GM23338 (cell line): ENCODE measurements around the gene MSH2. TPM values are rescaled to one million over a fixed set of nuclear protein-coding genes. Genes with fewer than 3 reads are reported as not detected.

Experiments used
- ATAC-seq: fragments of 200-7000 bp; cut with Tn5 transposase; 3 replicates; pipeline ENCODE4 v1.9.1; 2020
- DNase-seq: peaks from one replicate; pipeline ENCODE4 v3.0.0-alpha.2; 2015; ENCODE audit warnings: low spot score
- H2AFZ ChIP-seq: fragments of 200-600 bp; sonication (generic); 2 replicates; pipeline ENCODE4 v1.8.0; 2016; ENCODE audit warnings: antibody characterized with exemption, mild to moderate bottlenecking, moderate library complexity
- H3F3A ChIP-seq: fragments of 200-600 bp; sonication (generic); replicated peaks from 2 replicates; pipeline ENCODE4 v1.8.0; 2017; ENCODE audit warnings: antibody characterized with exemption, mixed run types, low read depth
- H3K27ac ChIP-seq: fragments of 200-600 bp; sonication (generic); 2 replicates; pipeline ENCODE4 v1.6.1; 2016; ENCODE audit warnings: low read depth
- H3K27me3 ChIP-seq: fragments of 200-600 bp; sonication (generic); 2 replicates; pipeline ENCODE4 v1.8.0; 2016; ENCODE audit warnings: mild to moderate bottlenecking, mixed run types, moderate library complexity; ENCODE audit not compliant: insufficient read depth
- H3K36me3 ChIP-seq: fragments of 200-600 bp; sonication (generic); 2 replicates; pipeline ENCODE4 v1.8.0; 2016; ENCODE audit warnings: mild to moderate bottlenecking; ENCODE audit not compliant: insufficient read depth
- H3K4me1 ChIP-seq: fragments of 200-600 bp; sonication (generic); 2 replicates; pipeline ENCODE4 v1.8.0; 2016; ENCODE audit warnings: mild to moderate bottlenecking, moderate library complexity; ENCODE audit not compliant: insufficient read depth
- H3K4me2 ChIP-seq: fragments of 200-600 bp; sonication (generic); 2 replicates; pipeline ENCODE4 v1.7.1; 2017; ENCODE audit warnings: mixed run types
- H3K4me3 ChIP-seq: fragments of 200-600 bp; sonication (generic); 2 replicates; pipeline ENCODE4 v1.6.1; 2016; ENCODE audit warnings: mixed run types
- H3K79me2 ChIP-seq: fragments of 200-600 bp; sonication (generic); replicated peaks from 2 replicates; pipeline ENCODE4 v1.8.0; 2017; ENCODE audit warnings: mild to moderate bottlenecking; ENCODE audit not compliant: insufficient read depth
- H3K9me2 ChIP-seq: fragments of 200-600 bp; sonication (generic); 2 replicates; pipeline ENCODE4 v1.8.0; 2017; ENCODE audit not compliant: insufficient read depth
- H4K20me1 ChIP-seq: fragments of 200-600 bp; sonication (generic); replicated peaks from 2 replicates; pipeline ENCODE4 v1.8.0; 2017; ENCODE audit warnings: mild to moderate bottlenecking; ENCODE audit not compliant: insufficient read depth
- H3K27ac Mint-ChIP-seq: 2 replicates; pipeline ENCODE4 v1.8.0; 2020; ENCODE audit warnings: inconsistent platforms, mild to moderate bottlenecking, moderate library complexity, mixed read lengths
- H3K27me3 Mint-ChIP-seq: 3 replicates; pipeline ENCODE4 v1.8.0; 2022; ENCODE audit warnings: low read depth, mild to moderate bottlenecking, moderate library complexity, mixed read lengths, inconsistent platforms; ENCODE audit not compliant: insufficient read depth, poor library complexity
- H3K36me3 Mint-ChIP-seq: 3 replicates; pipeline ENCODE4 v1.8.0; 2021; ENCODE audit warnings: low read depth, mild to moderate bottlenecking, inconsistent platforms, moderate library complexity, mixed read lengths
- H3K4me1 Mint-ChIP-seq: 3 replicates; pipeline ENCODE4 v1.8.0; 2020; ENCODE audit warnings: mild to moderate bottlenecking, inconsistent platforms, mixed read lengths
- H3K4me3 Mint-ChIP-seq: 3 replicates; pipeline ENCODE4 v1.8.0; 2021; ENCODE audit warnings: moderate library complexity, mild to moderate bottlenecking, inconsistent platforms, mixed read lengths
- H3K9me3 Mint-ChIP-seq: 3 replicates; pipeline ENCODE4 v1.8.0; 2020; ENCODE audit warnings: moderate library complexity, mild to moderate bottlenecking, inconsistent platforms, mixed read lengths
- CREB1 ChIP-seq: fragments of 250-450 bp; sonication (Bioruptor Pico); IDR thresholded peaks from 2 replicates; pipeline ENCODE4 v1.5.0; 2020; ENCODE audit warnings: low read depth, mild to moderate bottlenecking, moderate library complexity
- EZH2 ChIP-seq: fragments of 200-600 bp; sonication (generic); IDR thresholded peaks from one replicate; pipeline ENCODE4 v1.8.0; 2017; ENCODE audit warnings: antibody characterized with exemption, mild to moderate bottlenecking, low read depth; ENCODE audit not compliant: unreplicated experiment
- EZH2phosphoT487 ChIP-seq: fragments of 200-600 bp; sonication (generic); IDR thresholded peaks from one replicate; pipeline ENCODE4 v1.8.1; 2018; ENCODE audit warnings: antibody characterized with exemption; ENCODE audit not compliant: unreplicated experiment
- JUNB ChIP-seq: IDR thresholded peaks from one replicate; pipeline ENCODE4 v1.6.1; 2016; ENCODE audit warnings: antibody characterized with exemption; ENCODE audit not compliant: unreplicated experiment
- NANOG ChIP-seq: IDR thresholded peaks from 2 replicates; pipeline ENCODE4 v1.6.1; 2016; ENCODE audit warnings: antibody characterized with exemption, borderline replicate concordance
- POLR2AphosphoS5 ChIP-seq: IDR thresholded peaks from 2 replicates; pipeline ENCODE4 v1.6.1; 2016; ENCODE audit warnings: antibody characterized with exemption, low read depth
- REST ChIP-seq: IDR thresholded peaks from one replicate; pipeline ENCODE4 v1.6.1; 2018; ENCODE audit warnings: antibody characterized with exemption; ENCODE audit not compliant: unreplicated experiment
- STAT1 ChIP-seq: IDR thresholded peaks from one replicate; pipeline ENCODE4 v1.6.1; 2016; ENCODE audit warnings: antibody characterized with exemption; ENCODE audit not compliant: unreplicated experiment
- ZNF114 ChIP-seq: fragments of 250-450 bp; sonication (Bioruptor Pico); IDR thresholded peaks from 2 replicates; pipeline ENCODE4 v1.5.0; 2020; ENCODE audit warnings: mild to moderate bottlenecking, moderate library complexity
- ZNF331 ChIP-seq: fragments of 250-450 bp; sonication (Bioruptor Pico); IDR thresholded peaks from 2 replicates; pipeline ENCODE4 v1.5.0; 2020; ENCODE audit warnings: low read depth, mild to moderate bottlenecking, moderate library complexity
- polyA plus RNA-seq: library from polyadenylated mRNA; unstranded; fragments of >200 nt; fragmentation: Nextera tagmentation; extraction: Ambion mirVana; gene quantifications from 2 replicates; pipeline ENCODE4 v1.2.1, GENCODE V29; 2016
- total RNA-seq: library from RNA; depleted of rRNA; stranded (reverse); fragments of >200 nt; shearing (Covaris generic); gene quantifications from 2 replicates; pipeline ENCODE4 v1.2.3, GENCODE V29; 2014
- TF ChIP-seq, protein P1 (sequence below): fragments of 250-450 bp; sonication (Bioruptor Pico); IDR thresholded peaks from 2 replicates; pipeline ENCODE4 v1.5.0; 2020; ENCODE audit warnings: mild to moderate bottlenecking, moderate library complexity
- TF ChIP-seq, protein P2 (sequence below): IDR thresholded peaks from 2 replicates; pipeline ENCODE4 v1.6.1; 2016; ENCODE audit warnings: antibody characterized with exemption
- TF ChIP-seq, protein P3 (sequence below), 2 experiments: fragments of 200-600 bp in 1 of 2; sonication (generic) in 1 of 2; conservative IDR thresholded peaks; 2 replicates each; pipeline versions ENCODE4 v1.5.1 to v1.6.1; 2016 to 2017; ENCODE audit warnings: antibody characterized with exemption in 2 of 2, low read depth in 2 of 2, mild to moderate bottlenecking in 2 of 2, moderate library complexity in 1 of 2

The MSH2 gene
- total and polyA plus RNA-seq, 2 experiments from 2014 or later: 156 to 249 TPM

- no peak overlapping the region for H3K4me2 ChIP-seq
- H3K4me3 ChIP-seq: no peak overlapping the region
- H2AFZ ChIP-seq: no peak overlapping the region
- Mint-ChIP-seq H3K36me3 (peaks cover 9% of the 10 kb centered on the region), H3K4me3 (no peak overlapping the region), H3K27me3 (peaks cover 4% of the 10 kb centered on the region), H3K27ac (no peak overlapping the region), H3K4me1 (peaks cover 32% of the 10 kb centered on the region), H3K9me3 (no peaks in the 10 kb centered on the region)
- peaks cover 4% of the 10 kb centered on the region; the same call in 1 of the 2 replicates for H3K9me2 ChIP-seq
- ATAC-seq (no peak), DNase-seq (no peak)
- no peaks in the 10 kb centered on the region; the same call in 1 of the 2 replicates for H3K36me3 ChIP-seq
- H4K20me1 ChIP-seq: no peaks in the 10 kb centered on the region
- no peaks in the 10 kb centered on the region for H3K27me3 ChIP-seq
- H3K79me2 ChIP-seq: no peaks in the 10 kb centered on the region
- no peak overlapping the region for H3K27ac ChIP-seq
- H3K4me1 ChIP-seq: peaks cover 8% of the 10 kb centered on the region; the same call in 1 of the 2 replicates
- no peaks in the 10 kb centered on the region for H3F3A ChIP-seq
- TF ChIP-seq, protein P1, sequence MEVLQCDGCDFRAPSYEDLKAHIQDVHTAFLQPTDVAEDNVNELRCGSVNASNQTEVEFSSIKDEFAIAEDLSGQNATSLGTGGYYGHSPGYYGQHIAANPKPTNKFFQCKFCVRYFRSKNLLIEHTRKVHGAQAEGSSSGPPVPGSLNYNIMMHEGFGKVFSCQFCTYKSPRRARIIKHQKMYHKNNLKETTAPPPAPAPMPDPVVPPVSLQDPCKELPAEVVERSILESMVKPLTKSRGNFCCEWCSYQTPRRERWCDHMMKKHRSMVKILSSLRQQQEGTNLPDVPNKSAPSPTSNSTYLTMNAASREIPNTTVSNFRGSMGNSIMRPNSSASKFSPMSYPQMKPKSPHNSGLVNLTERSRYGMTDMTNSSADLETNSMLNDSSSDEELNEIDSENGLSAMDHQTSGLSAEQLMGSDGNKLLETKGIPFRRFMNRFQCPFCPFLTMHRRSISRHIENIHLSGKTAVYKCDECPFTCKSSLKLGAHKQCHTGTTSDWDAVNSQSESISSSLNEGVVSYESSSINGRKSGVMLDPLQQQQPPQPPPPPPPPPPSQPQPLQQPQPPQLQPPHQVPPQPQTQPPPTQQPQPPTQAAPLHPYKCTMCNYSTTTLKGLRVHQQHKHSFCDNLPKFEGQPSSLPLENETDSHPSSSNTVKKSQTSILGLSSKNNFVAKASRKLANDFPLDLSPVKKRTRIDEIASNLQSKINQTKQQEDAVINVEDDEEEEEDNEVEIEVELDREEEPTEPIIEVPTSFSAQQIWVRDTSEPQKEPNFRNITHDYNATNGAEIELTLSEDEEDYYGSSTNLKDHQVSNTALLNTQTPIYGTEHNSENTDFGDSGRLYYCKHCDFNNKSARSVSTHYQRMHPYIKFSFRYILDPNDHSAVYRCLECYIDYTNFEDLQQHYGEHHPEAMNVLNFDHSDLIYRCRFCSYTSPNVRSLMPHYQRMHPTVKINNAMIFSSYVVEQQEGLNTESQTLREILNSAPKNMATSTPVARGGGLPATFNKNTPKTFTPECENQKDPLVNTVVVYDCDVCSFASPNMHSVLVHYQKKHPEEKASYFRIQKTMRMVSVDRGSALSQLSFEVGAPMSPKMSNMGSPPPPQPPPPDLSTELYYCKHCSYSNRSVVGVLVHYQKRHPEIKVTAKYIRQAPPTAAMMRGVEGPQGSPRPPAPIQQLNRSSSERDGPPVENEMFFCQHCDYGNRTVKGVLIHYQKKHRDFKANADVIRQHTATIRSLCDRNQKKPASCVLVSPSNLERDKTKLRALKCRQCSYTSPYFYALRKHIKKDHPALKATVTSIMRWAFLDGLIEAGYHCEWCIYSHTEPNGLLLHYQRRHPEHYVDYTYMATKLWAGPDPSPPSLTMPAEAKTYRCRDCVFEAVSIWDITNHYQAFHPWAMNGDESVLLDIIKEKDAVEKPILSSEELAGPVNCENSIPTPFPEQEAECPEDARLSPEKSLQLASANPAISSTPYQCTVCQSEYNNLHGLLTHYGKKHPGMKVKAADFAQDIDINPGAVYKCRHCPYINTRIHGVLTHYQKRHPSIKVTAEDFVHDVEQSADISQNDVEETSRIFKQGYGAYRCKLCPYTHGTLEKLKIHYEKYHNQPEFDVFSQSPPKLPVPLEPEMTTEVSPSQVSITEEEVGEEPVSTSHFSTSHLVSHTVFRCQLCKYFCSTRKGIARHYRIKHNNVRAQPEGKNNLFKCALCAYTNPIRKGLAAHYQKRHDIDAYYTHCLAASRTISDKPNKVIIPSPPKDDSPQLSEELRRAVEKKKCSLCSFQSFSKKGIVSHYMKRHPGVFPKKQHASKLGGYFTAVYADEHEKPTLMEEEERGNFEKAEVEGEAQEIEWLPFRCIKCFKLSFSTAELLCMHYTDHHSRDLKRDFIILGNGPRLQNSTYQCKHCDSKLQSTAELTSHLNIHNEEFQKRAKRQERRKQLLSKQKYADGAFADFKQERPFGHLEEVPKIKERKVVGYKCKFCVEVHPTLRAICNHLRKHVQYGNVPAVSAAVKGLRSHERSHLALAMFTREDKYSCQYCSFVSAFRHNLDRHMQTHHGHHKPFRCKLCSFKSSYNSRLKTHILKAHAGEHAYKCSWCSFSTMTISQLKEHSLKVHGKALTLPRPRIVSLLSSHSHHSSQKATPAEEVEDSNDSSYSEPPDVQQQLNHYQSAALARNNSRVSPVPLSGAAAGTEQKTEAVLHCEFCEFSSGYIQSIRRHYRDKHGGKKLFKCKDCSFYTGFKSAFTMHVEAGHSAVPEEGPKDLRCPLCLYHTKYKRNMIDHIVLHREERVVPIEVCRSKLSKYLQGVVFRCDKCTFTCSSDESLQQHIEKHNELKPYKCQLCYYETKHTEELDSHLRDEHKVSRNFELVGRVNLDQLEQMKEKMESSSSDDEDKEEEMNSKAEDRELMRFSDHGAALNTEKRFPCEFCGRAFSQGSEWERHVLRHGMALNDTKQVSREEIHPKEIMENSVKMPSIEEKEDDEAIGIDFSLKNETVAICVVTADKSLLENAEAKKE (CRISPR knock-in tag): no peak
- TF ChIP-seq EZH2phosphoT487 (no peak), NANOG (no peak), REST (no peak), ZNF114 (CRISPR knock-in tag) (no peak), STAT1 (no peak), EZH2 (no peak), CREB1 (CRISPR knock-in tag) (no peak), ZNF331 (CRISPR knock-in tag) (no peak), POLR2AphosphoS5 (no peak), JUNB (no peak)
- TF ChIP-seq, protein P2, sequence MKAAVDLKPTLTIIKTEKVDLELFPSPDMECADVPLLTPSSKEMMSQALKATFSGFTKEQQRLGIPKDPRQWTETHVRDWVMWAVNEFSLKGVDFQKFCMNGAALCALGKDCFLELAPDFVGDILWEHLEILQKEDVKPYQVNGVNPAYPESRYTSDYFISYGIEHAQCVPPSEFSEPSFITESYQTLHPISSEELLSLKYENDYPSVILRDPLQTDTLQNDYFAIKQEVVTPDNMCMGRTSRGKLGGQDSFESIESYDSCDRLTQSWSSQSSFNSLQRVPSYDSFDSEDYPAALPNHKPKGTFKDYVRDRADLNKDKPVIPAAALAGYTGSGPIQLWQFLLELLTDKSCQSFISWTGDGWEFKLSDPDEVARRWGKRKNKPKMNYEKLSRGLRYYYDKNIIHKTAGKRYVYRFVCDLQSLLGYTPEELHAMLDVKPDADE: no peak
- TF ChIP-seq, protein P3, sequence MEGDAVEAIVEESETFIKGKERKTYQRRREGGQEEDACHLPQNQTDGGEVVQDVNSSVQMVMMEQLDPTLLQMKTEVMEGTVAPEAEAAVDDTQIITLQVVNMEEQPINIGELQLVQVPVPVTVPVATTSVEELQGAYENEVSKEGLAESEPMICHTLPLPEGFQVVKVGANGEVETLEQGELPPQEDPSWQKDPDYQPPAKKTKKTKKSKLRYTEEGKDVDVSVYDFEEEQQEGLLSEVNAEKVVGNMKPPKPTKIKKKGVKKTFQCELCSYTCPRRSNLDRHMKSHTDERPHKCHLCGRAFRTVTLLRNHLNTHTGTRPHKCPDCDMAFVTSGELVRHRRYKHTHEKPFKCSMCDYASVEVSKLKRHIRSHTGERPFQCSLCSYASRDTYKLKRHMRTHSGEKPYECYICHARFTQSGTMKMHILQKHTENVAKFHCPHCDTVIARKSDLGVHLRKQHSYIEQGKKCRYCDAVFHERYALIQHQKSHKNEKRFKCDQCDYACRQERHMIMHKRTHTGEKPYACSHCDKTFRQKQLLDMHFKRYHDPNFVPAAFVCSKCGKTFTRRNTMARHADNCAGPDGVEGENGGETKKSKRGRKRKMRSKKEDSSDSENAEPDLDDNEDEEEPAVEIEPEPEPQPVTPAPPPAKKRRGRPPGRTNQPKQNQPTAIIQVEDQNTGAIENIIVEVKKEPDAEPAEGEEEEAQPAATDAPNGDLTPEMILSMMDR (conservative IDR thresholded peaks at IDR 0.05; ENCODE audit: low read depth in 2 of 2): no peak
Observed at GRCh38 chr2:47513981-47514520, 111.1 kb downstream of the MSH2 start.
